DND-41 (cell line): ENCODE data around the gene TBX4.

Experiments used
- CTCF ChIP-seq: IDR thresholded peaks from 2 replicates; pipeline ENCODE4 v1.5.1; 2012; ENCODE audit warnings: borderline replicate concordance, low read length, moderate library complexity, mild to moderate bottlenecking; ENCODE audit not compliant: poor library complexity, severe bottlenecking; ENCODE audit errors: extremely low read depth
- EZH2 ChIP-seq: IDR thresholded peaks from 3 replicates; pipeline ENCODE4 v1.6.1; 2012; ENCODE audit warnings: borderline replicate concordance, low read depth, mild to moderate bottlenecking, moderate library complexity, low read length, inconsistent platforms; ENCODE audit not compliant: severe bottlenecking

GRCh38 chr17:61453566-61454380, 1.6 kb downstream of the TBX4 start:
- no peak for TF ChIP-seq EZH2
- TF ChIP-seq CTCF = no peak
